ENCODE results near the gene PIEZO1.
"Not testable (repeated sequence)": the region's sequence is repeated elsewhere in the genome, so short reads cannot be mapped to it uniquely, and the experiment has no call there.

The PIEZO1 gene

GRCh38 chr16:88671806-88672205, 113.2 kb downstream of the PIEZO1 start:
- no peak for DNase-seq
- Mint-ChIP-seq H3K36me3 (ENCODE audit: low read depth) (peaks cover 6% of the 10 kb centered on the region), H3K9me3 (no peaks in the 10 kb centered on the region), H3K27ac (no peak overlapping the region), H3K4me3 (no peak overlapping the region), H3K27me3 (no peaks in the 10 kb centered on the region), H3K4me1 (ENCODE audit: low read depth) (no peaks in the 10 kb centered on the region)

GRCh38 chr16:88669980-88670379, 115.0 kb downstream of the PIEZO1 start:
- H3K27me3 Mint-ChIP-seq = no peaks in the 10 kb centered on the region
- H3K4me3 Mint-ChIP-seq = no peak overlapping the region
- no peak for DNase-seq
- no peaks in the 10 kb centered on the region for H3K9me3 Mint-ChIP-seq
- peaks cover 6% of the 10 kb centered on the region for H3K36me3 Mint-ChIP-seq (ENCODE audit: low read depth)
- no peak overlapping the region for H3K27ac Mint-ChIP-seq
- H3K4me1 Mint-ChIP-seq (ENCODE audit: low read depth) = peaks cover under 1% of the 10 kb centered on the region

- H3K9me3 Mint-ChIP-seq; H3K36me3 Mint-ChIP-seq (ENCODE audit: low read depth); DNase-seq; H3K27ac Mint-ChIP-seq; H3K4me3 Mint-ChIP-seq; H3K27me3 Mint-ChIP-seq; H3K4me1 Mint-ChIP-seq (ENCODE audit: low read depth): not testable (repeated sequence)
Measured at GRCh38 chr16:88669493-88669892, 115.5 kb downstream of the PIEZO1 start.

- H3K9me3 Mint-ChIP-seq = no peaks in the 10 kb centered on the region
Measured at GRCh38 chr16:88667461-88667860, 117.6 kb downstream of the PIEZO1 start.

DNA sequence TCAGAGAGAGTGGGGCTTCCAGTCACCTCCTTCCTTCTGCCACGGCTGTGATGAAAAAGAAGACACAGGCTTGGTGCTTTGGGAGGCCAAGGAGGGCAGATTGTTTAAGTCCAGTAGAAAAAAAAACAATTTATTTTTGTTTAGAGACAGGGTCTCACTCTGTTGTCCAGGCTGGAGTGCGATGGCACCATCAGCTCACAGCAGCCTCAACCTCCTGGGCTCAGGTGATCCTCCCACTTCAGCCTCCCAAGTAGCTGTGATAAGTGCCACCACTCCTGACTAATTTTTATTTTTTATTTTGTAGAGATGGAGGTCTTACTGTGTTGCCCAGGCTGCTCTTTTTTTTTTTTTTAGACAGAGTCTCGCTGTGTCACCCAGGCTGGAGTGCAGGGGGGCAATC, 119.5 kb downstream of the PIEZO1 start:
- Mint-ChIP-seq H3K27ac (no peak overlapping the region), H3K36me3 (ENCODE audit: low read depth) (peaks cover 15% of the 10 kb centered on the region), H3K4me1 (ENCODE audit: low read depth) (peaks cover 18% of the 10 kb centered on the region), H3K4me3 (no peak overlapping the region), H3K27me3 (no peaks in the 10 kb centered on the region), H3K9me3 (no peaks in the 10 kb centered on the region)
- no peak for DNase-seq

More at GRCh38 chr16:88667461-88667860, 117.6 kb downstream of the PIEZO1 start:
- DNase-seq = no peak
- Mint-ChIP-seq H3K4me3 (no peak overlapping the region), H3K27me3 (no peaks in the 10 kb centered on the region), H3K27ac (no peak overlapping the region), H3K36me3 (ENCODE audit: low read depth) (peaks cover 11% of the 10 kb centered on the region), H3K4me1 (ENCODE audit: low read depth) (peaks cover 6% of the 10 kb centered on the region)

Data from activated T-cell treated with anti-CD3 and anti-CD28 coated beads, Interleukin-2, amount 50 U/mL, for 24 hours (primary cell).